BE2C (cell line): ENCODE measurements around the gene HLCS.

Source experiments
- DNase-seq: peaks from one replicate; pipeline ENCODE4 v3.0.0-alpha.2; 2020
- H3K27me3 ChIP-seq: fragments of 250-450 bp; sonication (Bioruptor Pico); 2 replicates; pipeline ENCODE4 v1.5.1; 2020; ENCODE audit warnings: mild to moderate bottlenecking
- H3K36me3 ChIP-seq: fragments of 250-450 bp; sonication (Bioruptor Pico); 2 replicates; pipeline ENCODE4 v1.5.1; 2020; ENCODE audit warnings: mild to moderate bottlenecking
- H3K4me1 ChIP-seq: fragments of 250-450 bp; sonication (Bioruptor Pico); 2 replicates; pipeline ENCODE4 v1.5.1; 2020
- H3K4me3 ChIP-seq: 2 replicates; pipeline ENCODE4 v1.5.1; 2011; ENCODE audit warnings: low read depth, low read length
- H3K9me3 ChIP-seq: fragments of 250-450 bp; sonication (Bioruptor Pico); 2 replicates; pipeline ENCODE4 v1.5.1; 2020
- TF ChIP-seq, protein P1 (sequence below): IDR thresholded peaks from 2 replicates; pipeline ENCODE4 v1.5.1; 2012; ENCODE audit warnings: mild to moderate bottlenecking, low read depth, low read length

The HLCS gene

DNA sequence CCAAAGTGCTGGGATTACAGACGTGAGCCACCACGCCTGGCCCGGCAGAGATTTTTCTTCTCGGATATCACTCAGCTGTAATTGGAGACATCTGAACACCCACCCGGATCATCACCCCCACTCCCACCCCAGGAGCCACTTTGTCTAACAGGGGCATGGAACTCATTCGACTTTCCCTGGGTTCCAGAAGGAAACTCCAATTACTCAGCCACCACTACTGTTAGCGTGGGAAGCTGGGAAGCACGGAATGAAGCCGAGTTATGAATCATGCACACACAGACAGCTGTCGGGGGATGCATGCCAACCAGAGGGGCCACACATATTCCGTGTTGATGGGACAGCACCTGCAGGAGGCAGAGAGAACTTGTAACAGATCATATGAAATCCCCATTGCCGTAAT is 85.2 kb downstream of the HLCS start:
- H3K9me3 ChIP-seq = no peaks in the 10 kb centered on the region

GRCh38 chr21:36879827-36880226 is 86.6 kb downstream of the HLCS start:
- H3K4me3 ChIP-seq = no peak overlapping the region
- no peaks in the 10 kb centered on the region for H3K4me1 ChIP-seq
- TF ChIP-seq, protein P1, sequence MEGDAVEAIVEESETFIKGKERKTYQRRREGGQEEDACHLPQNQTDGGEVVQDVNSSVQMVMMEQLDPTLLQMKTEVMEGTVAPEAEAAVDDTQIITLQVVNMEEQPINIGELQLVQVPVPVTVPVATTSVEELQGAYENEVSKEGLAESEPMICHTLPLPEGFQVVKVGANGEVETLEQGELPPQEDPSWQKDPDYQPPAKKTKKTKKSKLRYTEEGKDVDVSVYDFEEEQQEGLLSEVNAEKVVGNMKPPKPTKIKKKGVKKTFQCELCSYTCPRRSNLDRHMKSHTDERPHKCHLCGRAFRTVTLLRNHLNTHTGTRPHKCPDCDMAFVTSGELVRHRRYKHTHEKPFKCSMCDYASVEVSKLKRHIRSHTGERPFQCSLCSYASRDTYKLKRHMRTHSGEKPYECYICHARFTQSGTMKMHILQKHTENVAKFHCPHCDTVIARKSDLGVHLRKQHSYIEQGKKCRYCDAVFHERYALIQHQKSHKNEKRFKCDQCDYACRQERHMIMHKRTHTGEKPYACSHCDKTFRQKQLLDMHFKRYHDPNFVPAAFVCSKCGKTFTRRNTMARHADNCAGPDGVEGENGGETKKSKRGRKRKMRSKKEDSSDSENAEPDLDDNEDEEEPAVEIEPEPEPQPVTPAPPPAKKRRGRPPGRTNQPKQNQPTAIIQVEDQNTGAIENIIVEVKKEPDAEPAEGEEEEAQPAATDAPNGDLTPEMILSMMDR = no peak
- H3K36me3 ChIP-seq = no peaks in the 10 kb centered on the region
- DNase-seq = no peak
- H3K9me3 ChIP-seq = no peaks in the 10 kb centered on the region
- H3K27me3 ChIP-seq = no peaks in the 10 kb centered on the region

More for the DNA sequence above, 85.2 kb downstream of the HLCS start:
- no peaks in the 10 kb centered on the region for H3K36me3 ChIP-seq
- no peak overlapping the region for H3K4me3 ChIP-seq
- H3K27me3 ChIP-seq = no peaks in the 10 kb centered on the region
- no peak for DNase-seq
- TF ChIP-seq, protein P1 = no peak
- H3K4me1 ChIP-seq = no peaks in the 10 kb centered on the region

GRCh38 chr21:36877741-36878140 is 88.7 kb downstream of the HLCS start:
- no peak for DNase-seq
- Histone ChIP-seq H3K4me3 (no peak overlapping the region), H3K36me3 (no peaks in the 10 kb centered on the region), H3K4me1 (no peaks in the 10 kb centered on the region), H3K27me3 (no peaks in the 10 kb centered on the region), H3K9me3 (no peaks in the 10 kb centered on the region)
- TF ChIP-seq, protein P1 = no peak

GRCh38 chr21:36874665-36875064 is 91.8 kb downstream of the HLCS start:
- H3K36me3 ChIP-seq = no peaks in the 10 kb centered on the region
- no peak for DNase-seq
- H3K27me3 ChIP-seq = no peaks in the 10 kb centered on the region
- TF ChIP-seq, protein P1 = no peak
- H3K4me1 ChIP-seq = no peaks in the 10 kb centered on the region
- H3K9me3 ChIP-seq = no peaks in the 10 kb centered on the region
- H3K4me3 ChIP-seq = no peak overlapping the region

GRCh38 chr21:36873513-36873912 is 93.0 kb downstream of the HLCS start:
- no peaks in the 10 kb centered on the region for H3K27me3 ChIP-seq
- TF ChIP-seq, protein P1 = no peak
- no peak overlapping the region for H3K4me3 ChIP-seq
- no peaks in the 10 kb centered on the region for H3K4me1 ChIP-seq
- no peaks in the 10 kb centered on the region for H3K9me3 ChIP-seq
- DNase-seq = no peak
- no peaks in the 10 kb centered on the region for H3K36me3 ChIP-seq

DNA sequence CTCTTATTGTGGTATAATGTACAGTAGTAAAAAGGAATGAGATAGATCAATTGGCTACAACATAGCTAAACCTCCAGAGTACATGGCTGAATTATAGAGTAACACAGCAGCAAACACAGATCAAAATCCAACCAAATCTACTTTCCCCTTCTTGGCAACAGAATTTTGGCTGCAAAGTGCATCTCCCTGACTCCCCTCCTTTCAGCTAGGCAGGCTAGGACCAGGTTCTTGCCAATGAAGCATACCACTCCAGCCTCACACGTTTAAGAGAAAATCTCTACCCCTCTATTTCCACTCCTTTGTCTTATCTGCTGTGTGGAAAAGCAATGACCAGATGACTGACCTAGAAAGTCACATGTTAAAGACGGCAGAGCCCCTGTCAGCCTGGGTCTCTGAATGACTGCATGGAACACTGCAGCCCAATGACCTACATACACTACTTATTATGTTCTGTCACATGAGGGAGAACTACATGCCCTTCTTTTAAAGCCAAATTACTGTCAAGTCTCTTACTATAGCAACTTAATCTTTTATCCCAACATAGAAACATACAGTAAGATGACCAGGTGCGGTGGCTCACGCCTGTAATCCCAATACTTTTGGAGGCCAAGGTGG is 99.1 kb downstream of the HLCS start:
- TF ChIP-seq, protein P1 = no peak
- no peaks in the 10 kb centered on the region for H3K27me3 ChIP-seq
- no peaks in the 10 kb centered on the region for H3K36me3 ChIP-seq
- no peak for DNase-seq
- H3K4me1 ChIP-seq = no peaks in the 10 kb centered on the region
- no peak overlapping the region for H3K4me3 ChIP-seq
- no peaks in the 10 kb centered on the region for H3K9me3 ChIP-seq
